ENCODE data around the gene KCNH1. TPM values are rescaled to one million over a fixed set of nuclear protein-coding genes. Genes with fewer than 3 reads are reported as not detected.

The KCNH1 gene
- polyA plus RNA-seq, 1 donor from 2014 or later, result 3.9 TPM

- Histone ChIP-seq H3K27me3 (ENCODE audit: insufficient read depth, low read depth, low read length) (no peaks in the 10 kb centered on the region), H3K79me2 (replicated peaks; ENCODE audit: insufficient read depth, low read length) (no peaks in the 10 kb centered on the region), H4K20me1 (ENCODE audit: insufficient read depth) (no peaks in the 10 kb centered on the region), H2AFZ (ENCODE audit: low read depth, low read length) (no peak overlapping the region), H3K9ac (ENCODE audit: low read length) (no peak overlapping the region), H3K4me3 (ENCODE audit: low read length) (no peak overlapping the region), H3K27ac (ENCODE audit: low read length) (no peak overlapping the region), H3F3A (ENCODE audit: insufficient read depth, low read length, poor library complexity, severe bottlenecking) (no peaks in the 10 kb centered on the region), H3K36me3 (ENCODE audit: insufficient read depth, low read length) (no peaks in the 10 kb centered on the region), H3K9me2 (ENCODE audit: insufficient read depth, low read length) (no peaks in the 10 kb centered on the region), H3K9me3 (ENCODE audit: low read length) (no peaks in the 10 kb centered on the region), H3K4me2 (ENCODE audit: low read length) (no peak overlapping the region)
- TF ChIP-seq RAD21 (conservative IDR thresholded peaks at IDR 0.05), result no peak
- TF ChIP-seq SMC3 (conservative IDR thresholded peaks at IDR 0.05; ENCODE audit: poor library complexity), result no peak
- TF ChIP-seq, protein P1, sequence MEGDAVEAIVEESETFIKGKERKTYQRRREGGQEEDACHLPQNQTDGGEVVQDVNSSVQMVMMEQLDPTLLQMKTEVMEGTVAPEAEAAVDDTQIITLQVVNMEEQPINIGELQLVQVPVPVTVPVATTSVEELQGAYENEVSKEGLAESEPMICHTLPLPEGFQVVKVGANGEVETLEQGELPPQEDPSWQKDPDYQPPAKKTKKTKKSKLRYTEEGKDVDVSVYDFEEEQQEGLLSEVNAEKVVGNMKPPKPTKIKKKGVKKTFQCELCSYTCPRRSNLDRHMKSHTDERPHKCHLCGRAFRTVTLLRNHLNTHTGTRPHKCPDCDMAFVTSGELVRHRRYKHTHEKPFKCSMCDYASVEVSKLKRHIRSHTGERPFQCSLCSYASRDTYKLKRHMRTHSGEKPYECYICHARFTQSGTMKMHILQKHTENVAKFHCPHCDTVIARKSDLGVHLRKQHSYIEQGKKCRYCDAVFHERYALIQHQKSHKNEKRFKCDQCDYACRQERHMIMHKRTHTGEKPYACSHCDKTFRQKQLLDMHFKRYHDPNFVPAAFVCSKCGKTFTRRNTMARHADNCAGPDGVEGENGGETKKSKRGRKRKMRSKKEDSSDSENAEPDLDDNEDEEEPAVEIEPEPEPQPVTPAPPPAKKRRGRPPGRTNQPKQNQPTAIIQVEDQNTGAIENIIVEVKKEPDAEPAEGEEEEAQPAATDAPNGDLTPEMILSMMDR (IDR thresholded peaks at IDR 0.05; ENCODE audit: poor library complexity, severe bottlenecking), result no peak
- no peak for TF ChIP-seq POLR2AphosphoS5 (IDR thresholded peaks at IDR 0.05)
These were observed 447.1 kb downstream of the KCNH1 start for GRCh38 chr1:210686841-210687240.

GRCh38 chr1:210685295-210685650 lies 448.7 kb downstream of the KCNH1 start:
- Histone ChIP-seq H3K36me3 (ENCODE audit: insufficient read depth, low read length) (no peaks in the 10 kb centered on the region), H3K9ac (ENCODE audit: low read length) (no peak overlapping the region), H3K4me3 (ENCODE audit: low read length) (no peak overlapping the region), H3K9me2 (ENCODE audit: insufficient read depth, low read length) (no peaks in the 10 kb centered on the region), H3K79me2 (replicated peaks; ENCODE audit: insufficient read depth, low read length) (no peaks in the 10 kb centered on the region), H2AFZ (ENCODE audit: low read depth, low read length) (no peak overlapping the region), H4K20me1 (ENCODE audit: insufficient read depth) (no peaks in the 10 kb centered on the region), H3K27me3 (ENCODE audit: insufficient read depth, low read depth, low read length) (no peaks in the 10 kb centered on the region), H3K4me2 (ENCODE audit: low read length) (no peak overlapping the region), H3K27ac (ENCODE audit: low read length) (no peak overlapping the region), H3K9me3 (ENCODE audit: low read length) (no peaks in the 10 kb centered on the region), H3F3A (ENCODE audit: insufficient read depth, low read length, poor library complexity, severe bottlenecking) (no peaks in the 10 kb centered on the region)
- no peak for TF ChIP-seq POLR2AphosphoS5 (IDR thresholded peaks at IDR 0.05)
- no peak for TF ChIP-seq SMC3 (conservative IDR thresholded peaks at IDR 0.05; ENCODE audit: poor library complexity)
- no peak for TF ChIP-seq TAF1 (IDR thresholded peaks at IDR 0.05; ENCODE audit: low read depth)
- no peak for TF ChIP-seq REST (IDR thresholded peaks at IDR 0.05; ENCODE audit: borderline replicate concordance)
- TF ChIP-seq, protein P1 (IDR thresholded peaks at IDR 0.05; ENCODE audit: poor library complexity, severe bottlenecking), result no peak
- TF ChIP-seq EP300 (conservative IDR thresholded peaks at IDR 0.05; ENCODE audit: poor library complexity, severe bottlenecking), result no peak
- TF ChIP-seq MXI1 (conservative IDR thresholded peaks at IDR 0.05; ENCODE audit: poor library complexity, severe bottlenecking), result no peak
- no peak for TF ChIP-seq EZH2 (IDR thresholded peaks at IDR 0.05; ENCODE audit: borderline replicate concordance, insufficient read depth, low read length, poor library complexity, severe bottlenecking)
- no peak for TF ChIP-seq RAD21 (conservative IDR thresholded peaks at IDR 0.05)

All from neural cell (in vitro differentiated cells).